Measurements from ENCODE around the gene NUMBL. TPM values are rescaled to one million over a fixed set of nuclear protein-coding genes. Genes with fewer than 3 reads are reported as not detected.

The NUMBL gene
- total RNA-seq, 1 donor from 2014 or later = 17.7 TPM

GRCh38 chr19:40691421-40692211 is 1.2 kb upstream of the NUMBL start:
- H3K27ac ChIP-seq = peak overlapping the region; percentile 82
- ATAC-seq (no peak), DNase-seq (no peak)
- peak overlapping the region; percentile 64 for H3K4me3 ChIP-seq
- peaks cover 37% of the 10 kb centered on the region for H3K36me3 ChIP-seq
- TF ChIP-seq CTCF (IDR thresholded peaks at IDR 0.05) = no peak
- H3K9me3 ChIP-seq = no peaks in the 10 kb centered on the region
- intact Hi-C loops (cut with DNase I) = no loop called here
- H3K27me3 ChIP-seq (ENCODE audit: low read depth) = no peaks in the 10 kb centered on the region
- H3K4me1 ChIP-seq = peaks cover 26% of the 10 kb centered on the region

- peak overlapping the region; percentile 64 for H3K4me3 ChIP-seq
- peak; percentile 93 to 95 for ATAC-seq
- peaks cover 26% of the 10 kb centered on the region for H3K4me1 ChIP-seq
- intact Hi-C loops (cut with DNase I) = no loop called here
- DNase-seq = peak; percentile 96
- peak overlapping the region; percentile 82 for H3K27ac ChIP-seq
- H3K36me3 ChIP-seq = peaks cover 40% of the 10 kb centered on the region
- H3K9me3 ChIP-seq = no peaks in the 10 kb centered on the region
- TF ChIP-seq CTCF (IDR thresholded peaks at IDR 0.05) = no peak
- no peaks in the 10 kb centered on the region for H3K27me3 ChIP-seq (ENCODE audit: low read depth)
Measured at GRCh38 chr19:40690693-40691420, 406 bp upstream of the NUMBL start.

- peaks cover 37% of the 10 kb centered on the region for H3K36me3 ChIP-seq
- H3K9me3 ChIP-seq = no peaks in the 10 kb centered on the region
- no peaks in the 10 kb centered on the region for H3K27me3 ChIP-seq (ENCODE audit: low read depth)
- H3K27ac ChIP-seq = peak overlapping the region; percentile 69
- no peak for DNase-seq
- no peak for TF ChIP-seq CTCF (IDR thresholded peaks at IDR 0.05)
- intact Hi-C loops (cut with DNase I) = no loop called here
- no peak for ATAC-seq
- H3K4me3 ChIP-seq = peak overlapping the region; percentile 64
- peaks cover 26% of the 10 kb centered on the region for H3K4me1 ChIP-seq
Measured at GRCh38 chr19:40689339-40690049, 957 bp downstream of the NUMBL start.

- H3K27ac ChIP-seq = no peak overlapping the region
- peaks cover 36% of the 10 kb centered on the region for H3K36me3 ChIP-seq
- intact Hi-C loops (cut with DNase I) = no loop called here
- ATAC-seq (no peak), DNase-seq (no peak)
- no peaks in the 10 kb centered on the region for H3K27me3 ChIP-seq (ENCODE audit: low read depth)
- peaks cover 26% of the 10 kb centered on the region for H3K4me1 ChIP-seq
- no peaks in the 10 kb centered on the region for H3K9me3 ChIP-seq
- TF ChIP-seq CTCF (IDR thresholded peaks at IDR 0.05) = no peak
- H3K4me3 ChIP-seq = peak overlapping the region; percentile 64
Measured at GRCh38 chr19:40688987-40689338, 1.5 kb downstream of the NUMBL start.

- intact Hi-C loops (cut with DNase I) = no loop called here
- Histone ChIP-seq H3K27ac (peak overlapping the region; percentile 7), H3K27me3 (ENCODE audit: low read depth) (no peaks in the 10 kb centered on the region), H3K4me3 (peak overlapping the region; percentile 64), H3K9me3 (no peaks in the 10 kb centered on the region), H3K36me3 (peaks cover 35% of the 10 kb centered on the region), H3K4me1 (peaks cover 26% of the 10 kb centered on the region)
- TF ChIP-seq CTCF (IDR thresholded peaks at IDR 0.05) = no peak
- ATAC-seq (no peak), DNase-seq (no peak)
Measured at GRCh38 chr19:40688309-40688708, 2.1 kb downstream of the NUMBL start.

All from lower lobe of right lung (tissue), 2 donors.